Measurements from ENCODE around the gene WDR31.
A peak's percentile ranks its signal among the peaks of the same experiment; 100 is the strongest.
"Not testable (repeated sequence)": the region's sequence is repeated elsewhere in the genome, so short reads cannot be mapped to it uniquely, and the experiment has no call there.

WDR31 gene

DNA sequence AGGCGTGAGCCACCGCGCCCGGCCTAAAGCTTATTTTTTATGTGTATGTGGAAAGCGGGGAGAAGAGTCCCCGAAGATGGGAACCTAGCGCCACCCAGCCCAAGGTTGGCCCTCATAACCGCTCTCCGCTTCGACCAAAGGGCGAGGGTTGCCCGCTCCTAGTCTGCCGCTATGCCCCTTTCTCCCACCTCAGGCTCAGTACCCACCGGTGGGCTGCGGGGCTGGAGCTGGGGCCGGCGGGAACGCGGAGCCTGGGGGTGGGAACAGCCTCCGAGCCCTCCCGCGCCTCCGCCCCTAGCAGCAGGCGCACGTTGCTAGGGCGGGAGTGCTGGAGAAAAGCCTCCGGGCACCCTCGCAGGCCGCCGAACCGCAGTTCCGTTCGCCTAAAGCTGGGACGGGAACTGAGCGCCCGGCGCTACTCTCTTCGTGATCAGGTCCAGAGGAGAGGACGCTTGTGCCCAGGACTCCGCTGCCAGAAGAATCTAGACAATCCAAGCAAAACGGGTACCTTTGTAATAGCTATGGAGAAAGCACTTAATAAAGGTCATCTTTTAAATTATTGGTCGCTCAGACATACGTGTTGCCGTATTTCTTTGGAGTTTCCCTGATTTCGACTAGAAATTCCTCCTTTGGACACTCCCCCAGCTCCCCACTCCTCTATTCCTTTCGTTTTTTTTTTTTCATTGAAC lies at the start of gene WDR31:
Gene WDR31 (minus strand): TSS at position 265 of the 689 bp plus-strand sequence. CDS start 8,253 bp downstream, outside the sequence.
- peak; percentile 58 for DNase-seq (ENCODE audit: low read depth, low spot score)

DNA sequence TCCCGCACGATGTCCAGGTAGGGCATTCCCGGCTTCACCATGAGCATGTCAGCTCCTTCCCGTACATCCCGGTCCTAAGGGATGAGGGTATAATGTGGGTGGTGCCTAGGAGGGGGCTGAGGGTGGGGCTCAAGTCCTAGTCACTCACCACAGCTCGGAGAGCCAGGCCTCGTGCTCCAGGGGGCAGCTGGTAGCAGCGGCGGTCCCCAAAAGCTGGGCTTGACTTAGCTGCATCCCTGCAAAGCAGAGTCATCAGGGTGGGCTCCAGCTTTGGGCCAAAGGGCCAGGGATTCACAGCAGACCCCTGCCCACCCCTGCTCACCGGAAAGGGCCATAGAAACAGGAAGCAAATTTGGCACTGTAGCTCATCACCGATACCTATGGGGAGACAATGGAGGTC lies 49.4 kb upstream of the WDR31 start:
- DNase-seq (ENCODE audit: low read depth, low spot score), result no peak

DNA sequence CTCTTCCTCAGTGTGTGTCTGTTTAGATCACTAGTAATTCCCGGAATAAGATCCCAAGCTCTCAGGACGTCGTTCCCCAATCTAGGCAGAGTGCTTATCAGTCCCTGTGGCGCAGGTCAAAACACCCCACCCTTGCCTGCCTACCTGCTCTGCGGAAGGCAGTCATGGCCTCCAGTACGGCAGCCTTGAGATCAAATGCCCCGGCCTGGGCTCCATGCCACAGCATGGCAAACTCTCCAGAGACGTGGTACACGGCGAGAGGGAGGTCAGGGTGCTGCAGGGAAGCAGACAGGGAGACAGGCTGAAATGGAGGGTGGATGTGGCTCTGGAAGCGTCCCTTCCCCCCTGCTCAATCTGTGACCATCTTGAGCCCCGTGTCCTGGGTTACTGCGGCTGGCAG lies 48.8 kb upstream of the WDR31 start:
- DNase-seq (ENCODE audit: low read depth, low spot score), result no peak

DNA sequence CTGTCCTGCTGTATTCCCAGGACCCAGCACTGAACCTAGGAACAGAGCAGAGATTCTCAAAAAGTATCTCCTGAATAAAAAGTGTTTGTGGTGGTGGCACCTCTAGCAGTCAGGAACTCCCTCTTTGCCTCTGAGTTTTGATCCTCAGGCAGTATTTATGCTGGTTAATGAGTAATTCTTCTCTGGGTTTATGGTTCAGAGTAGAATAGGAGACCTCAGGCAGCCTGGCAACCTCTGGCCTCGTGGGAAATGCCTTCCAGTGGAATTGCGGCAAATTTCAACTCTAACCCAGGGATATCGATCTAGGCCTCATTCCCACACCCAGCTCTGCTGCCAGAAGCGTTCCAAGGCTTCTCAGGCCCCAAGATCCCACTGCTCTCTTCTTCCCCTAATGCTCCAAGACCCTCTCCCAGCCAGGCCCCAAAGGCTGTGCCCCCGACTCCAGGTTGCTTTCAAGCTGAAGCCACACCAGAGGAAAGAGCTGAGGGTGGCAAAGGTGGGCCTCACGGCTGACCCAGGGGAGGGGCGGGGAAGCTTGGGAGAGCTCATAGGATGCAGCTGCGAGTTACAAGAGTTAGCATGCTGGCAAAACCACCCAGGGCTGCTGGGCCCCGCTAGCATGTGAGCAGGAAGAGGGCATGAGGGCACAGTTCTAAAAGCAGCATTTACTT lies 47.6 kb upstream of the WDR31 start:
- no peak for DNase-seq (ENCODE audit: low read depth, low spot score)

DNA sequence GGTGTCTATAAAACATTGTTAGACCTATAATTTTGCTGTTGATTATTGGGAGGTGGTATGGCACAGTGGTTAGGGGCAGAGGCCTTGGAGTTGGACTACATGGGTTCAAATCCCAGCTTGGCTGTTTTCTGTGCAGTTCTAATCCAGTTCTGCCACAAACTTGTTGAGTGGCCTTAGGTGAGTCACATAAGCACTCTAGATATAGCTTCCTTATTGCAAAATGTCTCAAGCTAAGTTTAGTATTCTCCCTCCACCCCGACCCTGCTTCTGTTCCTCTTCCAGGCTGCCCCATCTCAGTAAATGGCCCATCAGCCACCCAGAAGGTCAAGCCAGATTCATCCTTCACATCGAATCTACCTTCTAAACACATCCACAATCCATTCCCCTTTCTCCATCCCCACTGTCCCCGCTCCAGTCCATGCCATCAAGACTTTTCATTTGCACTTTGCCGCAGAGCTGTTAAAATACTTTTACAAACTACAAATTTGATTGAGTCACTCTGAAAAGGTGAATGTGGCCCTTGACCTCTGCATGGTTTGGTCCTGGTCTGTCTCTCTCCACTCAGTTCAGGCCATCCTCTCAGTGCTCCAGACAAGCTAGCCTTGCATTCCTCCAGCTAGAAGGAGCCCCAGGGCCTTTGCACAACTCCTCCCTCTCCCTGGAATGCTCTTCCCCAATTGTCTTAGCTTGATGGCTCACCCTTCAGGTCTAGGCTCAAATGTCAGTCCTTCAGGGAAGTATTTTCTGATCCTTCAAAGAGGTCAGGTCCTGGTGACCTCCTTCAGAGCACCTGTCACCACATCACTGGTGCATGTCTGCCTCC lies 46.7 kb upstream of the WDR31 start:
- no peak for DNase-seq (ENCODE audit: low read depth, low spot score)

DNA sequence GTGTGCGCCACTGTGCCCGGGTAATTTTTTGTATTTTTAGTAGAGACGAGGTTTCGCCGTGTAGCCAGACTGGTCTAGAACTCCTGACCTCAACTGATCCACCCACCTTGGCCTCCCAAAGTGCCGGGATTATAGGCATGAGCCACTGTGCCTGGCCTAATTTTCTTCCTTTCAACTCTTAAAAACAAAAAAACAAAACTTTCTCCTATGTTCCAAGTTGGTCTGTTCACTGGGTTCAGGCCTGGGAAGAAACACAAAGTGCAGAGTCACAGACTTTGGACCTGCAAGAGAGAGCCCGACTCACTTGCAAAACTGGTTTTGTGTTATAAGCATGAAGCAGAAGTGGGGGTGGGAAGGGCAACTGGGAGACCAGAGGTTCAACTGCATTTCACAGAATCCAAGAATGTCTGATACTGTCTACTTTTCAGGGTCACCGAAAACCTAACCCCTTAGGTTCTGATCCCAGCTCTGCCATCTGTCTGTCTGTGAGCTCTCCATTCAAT lies 41.9 kb upstream of the WDR31 start:
- DNase-seq (ENCODE audit: low read depth, low spot score), result no peak

DNA sequence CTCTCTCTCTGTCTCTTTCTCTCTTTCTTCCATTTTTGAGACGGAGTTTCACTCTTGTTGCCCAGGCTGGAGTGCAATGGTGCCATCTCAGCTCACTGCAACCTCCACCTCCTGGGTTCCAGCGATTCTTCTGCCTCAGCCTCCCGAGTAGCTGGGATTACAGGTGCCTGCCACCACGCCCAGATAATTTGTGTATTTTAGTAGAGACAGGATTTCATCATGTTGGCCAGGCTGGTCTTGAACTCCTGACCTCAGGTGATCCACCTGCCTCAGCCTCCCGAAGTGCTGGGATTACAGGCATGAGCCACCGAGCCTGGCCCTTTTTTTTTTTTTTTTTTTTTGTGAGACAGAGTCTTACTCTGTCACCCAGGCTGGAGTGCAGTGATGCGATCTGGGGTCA lies 41.4 kb upstream of the WDR31 start:
- not testable (repeated sequence) for DNase-seq (ENCODE audit: low read depth, low spot score)

DNA sequence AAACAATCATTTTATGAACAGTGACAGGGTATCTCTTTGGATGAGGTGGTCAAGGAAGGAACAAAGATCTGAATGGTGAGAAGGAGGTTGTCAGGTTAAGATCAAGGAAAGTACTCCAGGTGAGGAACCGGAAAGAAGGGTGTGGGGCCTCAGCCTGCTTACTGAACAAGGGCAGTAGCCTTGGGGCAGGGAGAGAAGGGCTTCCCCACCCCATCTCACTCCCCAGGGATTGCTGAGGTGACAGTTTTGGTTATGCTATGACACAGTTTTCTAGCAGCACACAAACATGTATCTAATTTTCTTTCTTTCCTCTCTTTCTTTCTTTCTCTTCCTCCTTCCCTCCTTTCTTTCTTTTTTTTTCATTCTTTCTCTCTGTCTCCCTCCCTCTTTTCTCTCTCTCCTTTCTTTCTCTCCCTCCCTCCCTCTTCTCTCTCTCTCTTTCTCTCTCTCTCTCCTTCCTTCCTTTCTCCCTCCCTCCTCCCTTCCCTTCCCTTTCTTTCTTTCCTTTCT lies 40.8 kb upstream of the WDR31 start:
- DNase-seq (ENCODE audit: low read depth, low spot score), result no peak

DNA sequence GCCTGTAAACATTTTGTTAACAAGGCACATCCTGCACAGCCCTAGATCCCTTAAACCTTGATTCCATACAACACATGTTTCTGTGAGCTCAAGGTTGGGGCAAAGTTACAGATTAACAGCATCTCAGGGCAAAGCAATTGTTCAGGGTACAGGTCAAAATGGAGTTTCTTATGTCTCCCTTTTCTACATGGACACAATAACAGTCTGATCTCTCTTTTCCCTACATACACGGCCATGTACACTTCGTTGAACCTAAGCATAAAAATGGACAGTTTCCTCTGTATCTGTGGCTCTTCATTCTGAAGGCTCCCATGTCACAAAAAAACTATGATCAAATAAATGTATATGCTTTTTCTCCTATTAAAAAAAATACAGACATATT lies 39.7 kb upstream of the WDR31 start:
- DNase-seq (ENCODE audit: low read depth, low spot score), result not testable (repeated sequence)

DNA sequence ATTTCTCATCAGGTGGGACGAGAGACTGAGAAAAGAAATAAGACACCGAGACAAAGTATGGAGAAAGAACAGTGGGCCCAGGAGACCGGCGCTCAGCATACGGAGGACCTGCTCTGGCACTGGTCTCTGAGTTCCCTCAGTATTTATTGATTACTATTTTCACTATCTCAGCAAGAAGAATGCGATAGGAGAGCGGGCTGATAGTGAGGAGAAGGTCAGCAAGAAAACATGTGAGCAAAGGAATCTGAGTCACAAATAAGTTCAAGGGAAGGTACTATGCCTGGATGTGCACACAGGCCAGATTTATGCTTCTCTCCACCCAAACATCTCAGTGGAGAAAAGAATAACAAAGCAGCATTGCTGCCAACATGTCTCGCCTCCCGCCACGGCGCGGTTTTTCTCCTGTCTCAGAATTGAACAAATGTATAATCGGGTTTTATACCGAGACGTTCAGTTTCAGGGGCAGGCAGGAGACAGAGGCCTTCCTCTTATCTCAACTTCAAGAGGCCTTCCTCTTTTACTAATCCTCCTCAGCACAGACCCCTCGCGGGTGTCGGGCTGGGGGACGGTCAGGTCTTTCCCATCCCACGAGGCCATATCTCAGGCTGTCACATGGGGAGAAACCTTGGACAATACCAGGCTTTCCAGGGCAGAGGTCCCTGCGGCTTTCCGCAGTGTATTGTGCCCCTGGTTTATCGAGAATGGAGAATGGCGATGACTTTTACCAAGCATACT lies 39.2 kb upstream of the WDR31 start:
- not testable (repeated sequence) for DNase-seq (ENCODE audit: low read depth, low spot score)

DNA sequence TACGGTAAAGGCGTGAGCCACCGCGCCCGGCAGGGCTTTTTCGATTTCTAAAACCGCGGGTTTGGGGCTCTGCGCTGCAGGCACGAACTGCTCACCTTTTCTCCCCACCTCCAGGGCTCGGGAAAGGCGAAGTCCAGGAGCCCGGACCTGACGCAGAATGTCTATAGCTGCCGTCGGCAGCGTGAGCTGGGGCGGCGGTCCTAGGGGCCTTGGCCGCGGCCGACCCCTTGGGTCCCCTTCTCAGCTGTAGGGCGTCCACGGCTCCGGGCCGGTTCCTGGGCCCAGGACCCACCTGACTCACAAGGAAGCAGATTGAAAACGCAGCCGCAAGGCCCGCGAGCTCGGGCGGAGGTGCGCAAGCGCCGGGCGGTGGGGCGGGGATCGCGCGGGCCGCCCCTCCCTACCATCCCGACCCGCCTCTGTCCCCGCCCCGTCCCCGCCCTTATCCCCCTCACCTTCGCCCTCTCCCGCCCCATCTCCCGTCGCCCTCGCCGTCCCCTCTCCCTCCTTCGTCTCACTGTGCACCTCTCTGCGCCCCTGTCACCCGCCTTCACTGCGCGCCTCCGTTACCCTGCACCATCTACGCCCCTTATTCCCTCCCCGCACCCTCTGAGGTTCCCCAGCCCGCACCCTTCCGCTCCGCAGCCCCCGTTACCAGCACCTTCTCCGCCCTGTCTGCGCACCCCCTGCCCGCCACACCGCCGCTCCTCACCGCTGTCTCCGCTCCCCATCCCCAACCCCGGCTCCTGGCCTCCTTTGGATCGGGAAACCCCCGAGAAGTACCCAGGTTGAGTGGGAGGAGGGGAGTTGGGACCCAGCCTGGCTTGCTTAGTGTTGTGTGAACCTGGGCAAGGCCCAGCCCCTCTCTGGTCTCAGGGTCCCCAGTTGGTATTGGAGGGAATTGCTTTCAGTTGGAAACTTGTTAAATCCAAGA lies 36.8 kb upstream of the WDR31 start, which contains the start of gene HDHD3:
Gene HDHD3 (minus strand): TSS at position 353 of the 934 bp plus-strand sequence. CDS start 2,632 bp downstream, outside the sequence.
- peak; percentile 41 for DNase-seq (ENCODE audit: low read depth, low spot score)

DNA sequence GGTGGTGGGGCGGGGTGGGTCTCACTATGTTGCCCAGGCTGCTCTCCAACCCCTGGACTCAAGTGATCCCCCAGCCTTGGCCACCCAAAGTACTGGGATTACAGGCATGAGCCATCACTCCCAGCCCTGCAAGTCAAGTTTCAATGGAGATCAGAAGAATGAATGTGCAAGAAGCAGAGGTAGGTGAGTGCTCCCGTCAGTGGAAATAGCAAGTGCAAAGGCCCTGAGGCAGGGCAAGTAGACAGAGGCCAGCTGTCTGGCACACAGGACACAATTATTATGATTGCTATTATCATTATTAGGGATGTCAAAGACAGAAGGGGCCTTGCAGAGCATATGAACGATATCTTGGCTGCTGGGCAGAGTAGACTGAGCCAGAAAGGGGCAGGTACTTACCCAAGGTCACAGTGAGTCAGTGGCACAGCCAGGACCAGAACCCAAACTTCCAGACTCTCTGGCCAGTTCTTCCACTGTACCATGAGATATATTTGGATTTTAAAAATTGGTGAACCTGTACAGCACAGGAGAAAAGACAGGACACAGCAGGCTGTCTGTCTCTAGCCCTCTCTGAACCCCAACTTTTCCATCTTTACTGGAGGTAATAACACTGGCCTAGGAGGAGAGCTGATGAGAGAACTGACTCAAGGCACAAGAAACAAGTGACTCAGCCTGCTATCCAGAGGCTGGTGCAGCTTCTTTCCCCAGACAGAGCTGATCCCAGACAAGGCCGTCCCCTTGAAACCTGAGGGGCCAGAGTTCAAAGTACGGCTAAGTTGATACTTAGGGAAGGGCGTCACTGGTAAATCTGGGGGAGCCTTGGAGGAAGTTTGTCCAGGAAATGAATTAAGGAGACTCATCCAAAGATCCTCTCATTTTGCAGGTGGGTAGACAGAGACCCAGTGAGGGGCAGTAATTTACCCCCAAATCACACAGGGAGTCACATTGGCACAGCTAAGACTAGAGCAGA lies 35.3 kb upstream of the WDR31 start:
- no peak for DNase-seq (ENCODE audit: low read depth, low spot score)

DNA sequence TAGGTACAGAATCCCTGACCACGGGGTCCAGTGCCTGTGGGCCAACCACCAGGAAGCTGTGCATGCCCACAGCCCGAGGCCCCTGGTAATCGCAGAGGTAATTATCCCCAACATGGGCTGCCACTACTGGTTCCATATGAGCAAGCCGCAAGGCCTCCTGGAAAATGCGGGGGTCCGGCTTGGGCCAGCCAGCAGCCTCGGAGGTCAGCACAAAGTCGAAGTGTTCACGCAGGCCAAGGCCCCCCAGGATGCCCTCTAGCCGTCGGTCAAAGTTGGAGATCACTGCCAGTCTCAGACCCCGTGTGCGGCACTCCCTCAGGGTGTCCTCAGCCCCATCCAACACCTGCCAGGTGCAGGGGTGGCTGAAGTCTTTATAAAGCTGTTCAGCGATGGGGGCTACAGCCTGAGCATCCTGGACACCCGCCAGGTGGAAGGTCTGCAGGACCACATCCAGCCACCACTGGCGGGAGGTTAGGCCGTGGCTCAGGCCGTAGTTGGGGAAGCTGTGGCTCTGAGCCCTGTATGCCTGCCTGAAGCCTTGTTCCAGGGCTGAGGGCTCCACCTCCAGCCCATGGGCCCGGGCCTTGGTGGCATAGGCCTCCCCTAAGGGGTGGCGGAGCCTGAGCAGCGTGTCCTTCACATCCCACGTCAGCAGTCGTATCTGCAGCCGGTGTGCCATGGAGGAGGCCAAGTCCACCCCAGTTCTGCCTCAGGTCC lies 33.8 kb upstream of the WDR31 start:
- DNase-seq (ENCODE audit: low read depth, low spot score), result no peak

DNA sequence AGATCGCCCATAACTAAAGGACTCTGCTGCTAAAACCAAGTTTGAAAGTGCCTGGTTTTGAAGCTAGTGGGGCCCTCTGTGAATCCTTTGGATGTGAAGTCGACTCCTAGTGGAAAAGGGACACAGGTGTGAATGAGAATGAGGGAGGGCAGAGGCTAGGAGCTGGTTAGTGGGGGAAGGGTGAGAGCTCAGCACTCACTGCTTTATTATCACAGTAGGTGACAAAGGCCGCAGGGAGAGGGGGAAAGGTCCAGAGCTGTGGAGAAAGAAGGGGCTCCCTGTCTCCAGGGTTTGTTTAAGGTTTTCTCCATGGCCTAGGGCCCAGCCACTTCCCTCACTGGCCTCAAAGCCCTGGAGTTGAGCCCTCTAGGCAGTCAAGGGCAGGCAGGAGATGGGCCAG lies 33.2 kb upstream of the WDR31 start:
- no peak for DNase-seq (ENCODE audit: low read depth, low spot score)

DNA sequence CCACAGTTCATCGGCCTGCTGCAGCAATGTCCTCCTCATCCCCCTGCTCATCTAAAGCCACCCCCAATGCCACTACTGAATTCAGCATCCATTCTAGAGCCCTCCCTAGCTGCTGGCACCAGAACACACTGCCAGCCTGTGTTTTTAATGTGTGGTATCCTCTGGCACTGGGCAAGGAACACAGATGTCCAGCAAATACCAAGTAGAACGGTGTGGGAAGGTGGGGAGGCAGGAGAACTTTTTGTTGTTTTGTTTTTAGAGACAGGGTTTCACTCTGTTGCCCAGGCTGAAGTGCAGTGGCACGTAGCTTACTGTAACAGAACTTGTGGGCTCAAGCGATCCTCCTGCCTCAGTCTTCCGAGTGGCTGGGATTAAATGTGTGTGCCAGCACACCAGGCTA lies 32.0 kb upstream of the WDR31 start:
- no peak for DNase-seq (ENCODE audit: low read depth, low spot score)

DNA sequence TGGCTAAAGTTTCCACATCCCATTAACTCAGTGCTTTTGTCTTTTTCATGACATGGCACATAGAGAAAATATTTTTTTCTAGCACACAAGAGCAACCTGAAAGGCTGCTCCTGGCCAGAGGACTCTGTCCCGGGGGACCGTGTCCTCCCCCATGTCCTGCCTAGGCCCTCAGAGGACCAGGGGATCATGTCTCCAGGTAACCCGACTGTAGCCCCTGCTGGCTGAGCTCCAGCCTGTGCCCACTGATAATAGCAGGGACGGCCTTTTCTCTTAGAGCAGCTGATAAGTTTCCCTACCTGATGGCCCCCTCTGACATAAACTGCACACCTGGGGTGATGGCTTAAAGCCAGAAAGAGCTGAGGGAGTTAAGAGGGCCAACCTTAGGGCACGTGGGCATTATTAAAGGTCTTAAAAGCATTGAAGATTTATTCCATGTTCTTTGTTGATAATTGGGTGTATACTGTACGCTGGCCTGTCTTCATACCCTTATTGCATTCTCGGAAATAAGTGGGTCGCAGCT lies 30.8 kb upstream of the WDR31 start:
- DNase-seq (ENCODE audit: low read depth, low spot score), result no peak

DNA sequence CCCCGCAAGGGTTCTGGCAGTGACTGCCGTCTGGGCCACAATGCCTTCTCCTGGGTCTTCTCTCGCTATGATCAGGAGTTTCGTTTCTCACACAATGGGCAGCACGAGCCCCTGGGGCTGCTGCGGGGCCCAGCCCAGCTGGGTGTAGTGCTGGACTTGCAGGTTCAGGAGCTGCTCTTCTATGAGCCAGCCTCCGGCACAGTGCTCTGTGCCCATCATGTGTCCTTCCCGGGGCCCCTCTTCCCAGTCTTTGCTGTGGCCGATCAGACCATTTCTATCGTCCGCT lies 29.7 kb upstream of the WDR31 start:
- no peak for DNase-seq (ENCODE audit: low read depth, low spot score)

Measured in activated CD4-positive, CD25-positive, alpha-beta regulatory T cell treated with anti-CD3 and anti-CD28 coated beads, Interleukin-2, amount 50 U/mL, for 16 hours (primary cell).